Ovary (tissue), 3 donors: Measurements from ENCODE around the gene TMEM95.

ENCODE experiments used
- POLR2A ChIP-seq: fragments of 450-650 bp; IDR thresholded peaks from one replicate; pipeline ENCODE4 v1.6.1; 2017; ENCODE audit warnings: antibody characterized with exemption, mild to moderate bottlenecking, moderate library complexity
- TF ChIP-seq, protein P1 (sequence below), 3 donors: fragments of 450-650 bp in 2 of 3; fragments of 200-600 bp in 1 of 3; IDR thresholded peaks; one replicate each; pipeline versions ENCODE4 v1.5.1 to v1.8.0; 2016 to 2022; ENCODE audit warnings: antibody characterized with exemption in 3 of 3, mild to moderate bottlenecking in 1 of 3
- donor health status: DM: no; HTN: no; CAD: no.

DNA sequence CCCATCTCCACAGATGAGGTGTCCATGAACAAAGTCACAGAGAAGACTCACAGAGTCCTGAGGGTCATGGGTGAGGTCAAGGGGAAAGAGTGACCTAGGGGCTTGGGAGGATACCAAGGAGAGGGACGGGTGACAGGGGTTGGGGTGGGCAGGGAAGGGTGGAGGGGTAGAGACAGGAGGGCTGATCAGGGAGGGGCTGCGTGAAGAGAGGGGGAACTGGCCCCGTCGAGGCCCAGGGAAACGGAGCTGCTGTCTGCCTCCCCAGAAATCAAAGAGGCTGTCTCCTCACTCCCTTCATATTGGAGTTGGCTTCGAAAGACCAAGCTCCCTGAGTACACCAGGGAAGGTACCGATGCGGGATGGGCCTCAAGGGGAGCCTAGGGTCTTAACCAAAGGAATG lies 617 bp downstream of the TMEM95 start:
- TF ChIP-seq POLR2A = no peak
- TF ChIP-seq, protein P1, sequence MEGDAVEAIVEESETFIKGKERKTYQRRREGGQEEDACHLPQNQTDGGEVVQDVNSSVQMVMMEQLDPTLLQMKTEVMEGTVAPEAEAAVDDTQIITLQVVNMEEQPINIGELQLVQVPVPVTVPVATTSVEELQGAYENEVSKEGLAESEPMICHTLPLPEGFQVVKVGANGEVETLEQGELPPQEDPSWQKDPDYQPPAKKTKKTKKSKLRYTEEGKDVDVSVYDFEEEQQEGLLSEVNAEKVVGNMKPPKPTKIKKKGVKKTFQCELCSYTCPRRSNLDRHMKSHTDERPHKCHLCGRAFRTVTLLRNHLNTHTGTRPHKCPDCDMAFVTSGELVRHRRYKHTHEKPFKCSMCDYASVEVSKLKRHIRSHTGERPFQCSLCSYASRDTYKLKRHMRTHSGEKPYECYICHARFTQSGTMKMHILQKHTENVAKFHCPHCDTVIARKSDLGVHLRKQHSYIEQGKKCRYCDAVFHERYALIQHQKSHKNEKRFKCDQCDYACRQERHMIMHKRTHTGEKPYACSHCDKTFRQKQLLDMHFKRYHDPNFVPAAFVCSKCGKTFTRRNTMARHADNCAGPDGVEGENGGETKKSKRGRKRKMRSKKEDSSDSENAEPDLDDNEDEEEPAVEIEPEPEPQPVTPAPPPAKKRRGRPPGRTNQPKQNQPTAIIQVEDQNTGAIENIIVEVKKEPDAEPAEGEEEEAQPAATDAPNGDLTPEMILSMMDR (IDR thresholded peaks at IDR 0.05) = no peak
